Erythroblast (primary cell): ENCODE results near the gene CCDC90B.

Source experiments
- GATA1 ChIP-seq: IDR thresholded peaks from 2 replicates; pipeline ENCODE4 v1.6.1; 2011; ENCODE audit warnings: low read depth, mild to moderate bottlenecking, control low read depth, low read length, moderate library complexity
- POLR2A ChIP-seq: IDR thresholded peaks from 2 replicates; pipeline ENCODE4 v1.6.1; 2011; ENCODE audit warnings: mild to moderate bottlenecking, low read length

- TF ChIP-seq POLR2A, result no peak
- no peak for TF ChIP-seq GATA1
These were observed 4.0 kb downstream of the CCDC90B start for GRCh38 chr11:83282084-83282716.
